Neural progenitor cell (in vitro differentiated cells): ENCODE results near the gene SLTM.

Source experiments
- CTCF ChIP-seq: fragments of 200-600 bp; sonication (generic); IDR thresholded peaks from 2 replicates; pipeline ENCODE4 v1.5.1; 2017; ENCODE audit warnings: antibody characterized with exemption, mild to moderate bottlenecking
- EZH2 ChIP-seq: fragments of 200-600 bp; sonication (generic); IDR thresholded peaks from 2 replicates; pipeline ENCODE4 v1.6.1; 2017; ENCODE audit warnings: antibody characterized with exemption, mild to moderate bottlenecking, moderate library complexity
- EZH2phosphoT487 ChIP-seq: fragments of 200-600 bp; sonication (generic); IDR thresholded peaks from 2 replicates; pipeline ENCODE4 v1.6.1; 2017; ENCODE audit warnings: antibody characterized with exemption

GRCh38 chr15:58966698-58967097 lies 33.2 kb upstream of the SLTM start:
- TF ChIP-seq CTCF: no peak
- no peak for TF ChIP-seq EZH2
- no peak for TF ChIP-seq EZH2phosphoT487
